RPMI7951 (cell line): Measurements from ENCODE around the gene RNF157. TPM values are rescaled to one million over a fixed set of nuclear protein-coding genes. Genes with fewer than 3 reads are reported as not detected.
"Not testable (repeated sequence)": the region's sequence is repeated elsewhere in the genome, so short reads cannot be mapped to it uniquely, and the experiment has no call there.

Experiments
- DNase-seq: peaks from one replicate; pipeline ENCODE4 v3.0.0-alpha.2; 2012; ENCODE audit warnings: low read depth
- total RNA-seq: library from RNA; depleted of rRNA; stranded (reverse); fragments of >200 nt; shearing (Covaris generic); gene quantifications from 2 replicates; pipeline ENCODE4 v1.2.3, GENCODE V29; 2014

Gene RNF157
- total RNA-seq, 1 experiment from 2014 or later: 5.8 TPM

DNA sequence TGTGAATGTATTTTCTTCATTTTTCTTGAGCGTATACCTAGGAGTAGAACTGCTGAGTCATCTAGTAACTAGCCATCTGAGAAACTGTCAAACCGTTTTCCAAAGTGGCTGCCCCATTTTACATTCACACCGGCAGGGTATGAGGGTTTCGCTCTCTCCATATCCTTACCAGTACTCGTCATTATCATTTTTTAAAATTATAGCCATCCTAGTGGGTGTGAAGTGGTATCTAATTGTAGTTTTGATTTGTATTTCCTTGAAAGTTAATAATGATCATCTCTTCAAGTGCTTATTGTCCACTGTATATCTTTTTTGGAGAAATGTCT is 6.0 kb downstream of the RNF157 start:
- no peak for DNase-seq

GRCh38 chr17:76233588-76234353 is 6.5 kb downstream of the RNF157 start:
- DNase-seq: no peak

GRCh38 chr17:76232342-76232741 is 8.0 kb downstream of the RNF157 start:
- peak; percentile 57 for DNase-seq

GRCh38 chr17:76226749-76227148 is 13.5 kb downstream of the RNF157 start:
- not testable (repeated sequence) for DNase-seq

DNA sequence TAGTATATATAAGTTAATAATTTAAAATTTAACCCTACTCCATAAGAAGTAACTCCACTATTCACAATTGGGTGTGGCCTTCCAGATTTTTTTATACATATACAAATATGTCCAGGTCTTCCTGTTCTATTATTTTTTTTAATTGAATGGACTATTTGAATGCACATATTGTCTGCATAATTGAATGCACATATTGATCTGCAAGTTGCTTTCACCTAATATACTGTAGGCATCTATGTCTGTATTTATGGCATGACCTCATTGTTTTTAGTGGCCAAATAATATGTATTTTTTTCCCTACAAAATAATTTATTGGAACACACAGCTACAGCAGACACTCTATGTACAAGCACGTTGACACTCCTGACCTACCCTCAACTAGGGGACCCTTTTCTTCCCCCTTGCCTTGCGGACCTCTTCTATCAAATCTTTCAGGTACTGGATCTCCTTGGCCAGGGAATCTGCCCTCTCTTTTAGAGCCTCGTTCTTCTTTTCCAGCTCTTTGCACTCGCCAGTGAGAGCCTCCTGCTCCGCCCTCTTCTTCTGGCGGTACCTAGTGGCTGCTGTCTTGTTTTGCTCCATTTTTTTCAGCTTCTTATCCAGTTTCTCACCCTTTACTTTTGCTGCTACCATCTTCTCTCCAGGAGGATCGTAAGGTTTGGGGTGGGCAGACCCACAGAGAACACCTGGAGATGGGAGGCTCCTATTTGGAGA is 14.8 kb downstream of the RNF157 start:
- DNase-seq: not testable (repeated sequence)

GRCh38 chr17:76223802-76224201 is 16.5 kb downstream of the RNF157 start:
- no peak for DNase-seq

DNA sequence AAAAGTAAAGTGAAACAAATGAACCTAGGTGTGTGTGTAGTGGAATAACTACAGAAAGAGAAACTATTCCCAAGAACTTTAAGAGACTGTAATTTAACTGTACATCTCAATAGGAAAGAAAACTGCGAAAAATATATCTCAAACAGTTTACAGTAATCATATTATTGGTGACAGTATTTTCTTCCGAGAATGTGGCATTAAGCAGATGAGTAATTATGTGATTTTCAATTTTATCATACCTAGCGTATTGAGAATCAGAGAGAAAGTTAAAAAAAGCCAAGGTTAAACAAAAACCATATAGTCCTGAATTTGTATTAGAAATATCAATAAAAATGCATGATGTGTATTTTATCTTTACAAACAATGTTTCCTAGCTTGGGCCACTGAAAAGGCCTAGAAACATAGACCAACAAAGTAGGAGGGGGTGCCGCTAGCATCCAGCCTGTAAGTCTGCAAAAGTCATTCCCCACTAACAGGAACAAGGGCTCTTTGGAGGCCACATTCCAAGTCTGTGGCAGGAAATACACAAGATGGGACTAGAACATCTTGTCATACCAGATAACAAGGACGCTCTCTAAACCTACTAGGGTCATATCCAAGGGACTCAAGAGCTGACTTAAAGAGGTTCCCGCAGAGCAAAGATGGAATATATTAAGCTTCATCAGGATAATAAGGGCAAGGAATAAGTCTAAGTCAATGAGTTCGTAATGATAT is 20.5 kb downstream of the RNF157 start:
- no peak for DNase-seq

GRCh38 chr17:76217081-76217480 is 23.2 kb downstream of the RNF157 start:
- no peak for DNase-seq

DNA sequence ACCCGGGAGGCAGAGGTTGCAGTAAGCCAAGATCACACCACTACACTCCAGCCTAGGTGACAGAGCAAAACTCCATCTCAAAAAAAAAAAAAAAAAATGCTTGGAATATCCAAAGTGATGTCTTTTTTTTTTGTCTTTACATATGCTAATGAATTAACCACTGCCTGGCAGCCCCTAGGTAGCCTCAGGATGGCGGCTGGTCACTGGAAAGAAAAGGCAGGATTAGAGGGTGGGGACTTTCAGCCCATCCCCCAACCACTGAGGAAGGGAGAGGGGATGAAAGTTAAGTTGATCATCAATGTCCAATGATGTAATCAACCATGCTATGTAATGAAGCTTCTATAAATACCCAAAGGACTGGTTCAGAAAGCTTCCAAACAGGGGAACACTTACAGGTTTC is 26.8 kb downstream of the RNF157 start:
- DNase-seq: no peak

DNA sequence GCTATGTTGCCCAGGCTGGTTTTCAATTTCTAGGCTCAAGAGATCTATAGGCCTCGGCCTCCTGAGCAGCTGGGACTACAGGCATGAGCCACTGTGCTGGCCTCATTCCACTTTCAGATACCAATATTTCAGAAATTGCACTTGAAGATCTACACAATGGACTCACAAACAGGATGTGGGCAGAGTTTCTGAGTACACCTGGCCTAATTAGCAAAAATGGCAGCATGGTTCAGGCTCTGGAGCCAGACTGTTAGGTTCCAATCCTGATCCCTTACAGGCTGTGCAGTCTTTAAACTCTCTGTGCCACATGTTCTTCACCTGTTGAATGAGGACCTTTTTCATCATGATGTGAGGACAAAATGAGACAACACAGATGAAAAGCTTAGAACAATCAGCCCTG is 32.2 kb downstream of the RNF157 start:
- no peak for DNase-seq

GRCh38 chr17:76207275-76208059 is 32.8 kb downstream of the RNF157 start:
- DNase-seq: no peak

GRCh38 chr17:76205542-76206144 is 34.6 kb downstream of the RNF157 start:
- DNase-seq: not testable (repeated sequence)

DNA sequence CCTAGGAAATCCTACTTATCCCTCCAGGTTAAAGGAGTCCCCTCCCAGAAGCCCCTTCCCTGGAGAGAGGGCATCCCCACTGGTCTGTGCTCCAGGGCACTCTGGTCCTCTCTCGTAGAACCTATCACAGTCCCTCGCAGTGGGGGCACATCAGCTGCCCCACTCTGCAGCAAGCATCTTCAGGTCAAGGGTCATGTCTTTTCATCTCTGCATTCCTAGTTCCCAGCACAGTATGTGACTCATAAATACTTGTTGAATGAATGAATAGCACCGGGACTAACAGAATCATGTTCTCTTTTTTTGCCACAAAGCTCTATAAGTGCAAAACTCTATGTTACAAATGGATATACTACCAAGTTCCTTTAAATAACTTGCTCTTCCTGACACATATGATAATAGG is 36.0 kb downstream of the RNF157 start:
- DNase-seq: peak; percentile 68

DNA sequence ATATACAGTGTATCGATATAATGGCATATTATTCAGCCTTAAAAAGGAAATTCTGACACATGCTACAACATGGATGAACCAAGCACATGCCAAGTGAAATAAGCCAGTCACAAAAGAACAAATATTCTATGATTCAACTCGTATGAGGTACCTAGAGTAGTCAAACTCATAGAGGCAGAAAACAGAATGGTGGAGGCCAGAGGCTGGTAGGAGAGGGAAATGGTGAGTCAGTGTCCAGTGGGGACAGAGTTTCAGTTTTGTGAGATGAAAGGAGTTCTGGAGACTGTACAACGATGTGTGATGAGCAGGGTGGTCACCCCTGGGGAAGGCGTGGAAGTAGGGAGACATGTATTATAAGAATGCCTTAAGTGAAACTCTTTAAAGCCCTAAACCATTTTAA is 39.9 kb downstream of the RNF157 start:
- peak; percentile 4 for DNase-seq

- no peak for DNase-seq
Measured at GRCh38 chr17:76199469-76199868, 40.8 kb downstream of the RNF157 start.

DNA sequence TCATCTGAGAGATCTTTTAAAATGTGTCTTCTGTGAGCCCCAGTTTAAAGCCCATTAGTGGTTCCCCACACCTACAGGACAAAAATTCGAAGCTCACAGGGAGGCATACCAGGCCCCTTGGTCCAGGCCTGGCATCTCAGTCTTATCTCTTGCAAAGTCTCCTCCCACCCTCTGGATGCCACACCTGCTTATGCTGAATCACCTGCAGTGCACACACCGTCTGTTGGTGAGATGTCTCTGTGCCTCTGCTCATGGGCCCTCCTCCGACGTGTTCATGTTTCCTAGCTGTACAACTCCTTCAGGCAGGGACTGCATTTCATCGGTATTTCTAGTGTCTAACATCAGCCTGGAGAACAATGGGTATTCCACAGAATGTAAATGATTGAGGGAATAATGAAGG is 41.6 kb downstream of the RNF157 start:
- no peak for DNase-seq

DNA sequence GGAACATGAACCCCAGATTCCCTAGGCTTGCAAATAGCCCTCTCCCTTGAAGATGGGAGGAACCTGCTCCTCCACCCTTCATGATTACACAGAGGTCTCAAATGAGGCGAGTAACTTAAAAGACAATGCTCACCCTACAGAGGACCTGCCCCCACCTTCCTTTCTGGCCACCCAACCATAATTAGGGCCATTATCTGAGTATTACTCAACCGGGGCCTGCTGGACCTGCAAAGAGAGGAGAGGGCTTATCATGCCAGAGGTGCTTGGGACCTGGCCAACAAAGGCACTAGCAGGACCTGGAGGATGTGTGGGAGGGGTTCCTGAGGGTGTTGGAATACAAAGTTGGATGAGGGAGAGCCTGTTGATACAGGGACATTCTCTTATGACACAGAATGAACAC is 42.4 kb downstream of the RNF157 start:
- no peak for DNase-seq

- DNase-seq: no peak
Measured at GRCh38 chr17:76196675-76197074, 43.6 kb downstream of the RNF157 start.

DNA sequence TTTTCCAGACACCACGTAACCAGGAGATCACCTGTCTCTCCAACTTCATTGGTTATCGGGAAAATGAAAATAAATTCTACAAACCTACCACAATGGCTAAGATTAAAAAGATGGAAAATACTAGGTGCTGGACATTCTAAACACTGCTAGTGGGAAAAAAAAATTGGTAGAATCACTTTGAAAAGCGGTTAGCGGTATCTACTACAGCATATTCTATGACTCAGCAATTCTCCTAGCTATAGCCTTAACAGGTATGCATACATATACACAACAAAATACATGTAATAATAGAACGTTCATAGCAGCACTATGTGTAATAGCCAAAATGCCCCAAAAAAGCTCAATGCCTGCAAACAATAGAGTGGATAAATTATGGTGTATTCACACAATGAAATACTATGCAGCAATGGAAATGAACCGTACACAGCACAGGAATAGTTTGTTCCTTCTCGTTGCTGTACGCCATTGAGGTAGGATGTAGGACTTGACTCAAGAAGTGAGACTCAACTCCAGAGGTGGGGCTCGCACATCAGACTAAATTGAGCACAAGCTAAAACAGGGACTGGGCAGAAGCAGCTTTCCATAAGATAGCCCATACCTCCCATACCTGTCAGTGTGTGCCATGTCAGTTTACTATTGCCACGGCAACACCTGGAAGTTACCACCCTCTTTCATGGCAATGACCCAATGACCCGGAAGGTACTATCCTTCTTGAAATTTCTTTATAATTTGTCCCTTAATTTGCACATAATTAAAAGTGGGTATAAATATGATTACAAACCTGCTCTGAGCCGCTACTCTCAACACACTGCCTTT is 44.8 kb downstream of the RNF157 start:
- no peak for DNase-seq

DNA sequence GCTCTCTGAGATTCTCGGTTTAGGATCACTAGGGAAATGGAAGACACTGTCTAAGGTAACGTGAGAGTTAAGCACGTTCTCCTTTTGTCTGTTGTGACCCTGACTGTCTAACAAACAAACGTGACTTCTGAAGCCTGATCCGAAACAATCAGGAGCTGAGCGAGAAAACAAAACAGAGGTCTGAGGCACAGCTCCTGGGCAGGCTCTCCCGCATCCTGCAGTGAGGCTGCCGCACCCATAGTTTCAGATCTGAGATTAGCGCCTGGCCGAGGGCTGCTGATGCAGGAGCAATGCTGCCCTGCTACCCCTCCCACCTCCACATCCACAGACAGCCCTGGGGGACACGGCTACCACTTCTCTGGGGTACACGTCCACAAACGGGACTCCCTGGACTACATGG is 46.7 kb downstream of the RNF157 start:
- DNase-seq: no peak

DNA sequence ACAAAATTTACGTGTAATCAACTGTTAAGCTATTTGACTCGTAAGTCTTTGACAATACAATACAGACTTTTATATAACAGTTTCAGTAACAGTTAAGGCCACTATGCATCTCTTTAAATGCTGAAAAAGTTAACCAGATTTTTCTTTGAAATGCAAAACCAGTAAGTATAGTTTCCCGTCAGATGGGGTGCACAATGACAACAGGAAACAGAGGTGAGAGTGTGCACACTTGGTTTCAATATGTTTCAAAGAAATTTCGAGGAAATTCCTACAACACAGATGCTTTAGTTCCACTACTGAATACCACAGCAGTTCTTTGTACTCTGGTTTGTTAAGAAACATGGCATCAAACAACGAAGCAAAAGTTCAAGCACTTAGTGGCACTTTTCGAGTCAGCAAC is 48.4 kb downstream of the RNF157 start:
- DNase-seq: no peak
